Measurements from ENCODE around the gene ANKRD11.

The ANKRD11 gene

GRCh38 chr16:89335803-89336485 lies 154.4 kb downstream of the ANKRD11 start:
- no peak overlapping the region for H3K4me3 ChIP-seq (ENCODE audit: low read depth, low read length)
- H3K9me3 ChIP-seq (ENCODE audit: insufficient read depth, low read depth, low read length), result no peaks in the 10 kb centered on the region
- no peak overlapping the region for H2AFZ ChIP-seq (ENCODE audit: insufficient read depth, low read length, poor library complexity)
- H2BK120ac ChIP-seq (ENCODE audit: insufficient read depth, low read length, poor library complexity), result no peak overlapping the region
- H4K12ac ChIP-seq (ENCODE audit: low read depth, low read length), result no peak overlapping the region
- H3K4me1 ChIP-seq (ENCODE audit: control insufficient read depth in 1 of 2, insufficient read depth in 2 of 2, low read length in 2 of 2), result peaks cover 6 to 8% of the 10 kb centered on the region in 2 experiments
- no peak overlapping the region for H3K14ac ChIP-seq (ENCODE audit: low read length)
- no peaks in the 10 kb centered on the region for H3K27me3 ChIP-seq (ENCODE audit: insufficient read depth, low read length)
- no peak overlapping the region for H4K91ac ChIP-seq (ENCODE audit: low read depth, low read length)
- H3K23ac ChIP-seq (ENCODE audit: low read length), result no peak overlapping the region
- WGBS (ENCODE audit: extremely low coverage, insufficient coverage, insufficient read length), result no CpG with 5 or more reads among the region's 16 CpGs
- no peak overlapping the region for H3K9ac ChIP-seq (ENCODE audit: low read length)
- H4K8ac ChIP-seq (ENCODE audit: low read depth, low read length), result no peak overlapping the region
- H2BK12ac ChIP-seq (ENCODE audit: low read length), result no peak overlapping the region
- H3K27ac ChIP-seq (ENCODE audit: low read depth, low read length), result no peak overlapping the region
- H2BK5ac ChIP-seq (ENCODE audit: low read depth, low read length, poor library complexity), result no peak overlapping the region
- no peak overlapping the region for H3K18ac ChIP-seq (ENCODE audit: low read length)
- no peak overlapping the region for H3K4me2 ChIP-seq (ENCODE audit: low read length)
- no peaks in the 10 kb centered on the region for H3K79me1 ChIP-seq (ENCODE audit: low read length)
- no peak overlapping the region for H2AK5ac ChIP-seq (ENCODE audit: low read length)
- no peak for DNase-seq
- H3K36me3 ChIP-seq (ENCODE audit: control insufficient read depth in 1 of 2, insufficient read depth in 2 of 2, low read length in 2 of 2), result no peaks in the 10 kb centered on the region
- H3K4ac ChIP-seq (ENCODE audit: low read depth, low read length), result peak overlapping the region; percentile 42
- H3K79me2 ChIP-seq (ENCODE audit: control insufficient read depth, insufficient read depth, low read length, poor library complexity), result peaks cover 25% of the 10 kb centered on the region

- WGBS (ENCODE audit: extremely low coverage, insufficient coverage, insufficient read length), result no CpG with 5 or more reads among the region's 22 CpGs
- no peaks in the 10 kb centered on the region for H3K36me3 ChIP-seq (ENCODE audit: control insufficient read depth in 1 of 2, insufficient read depth in 2 of 2, low read length in 2 of 2)
- no peaks in the 10 kb centered on the region for H3K27me3 ChIP-seq (ENCODE audit: insufficient read depth, low read length)
- no peak overlapping the region for H4K91ac ChIP-seq (ENCODE audit: low read depth, low read length)
- H3K4me2 ChIP-seq (ENCODE audit: low read length), result no peak overlapping the region
- H4K12ac ChIP-seq (ENCODE audit: low read depth, low read length), result no peak overlapping the region
- no peak overlapping the region for H4K8ac ChIP-seq (ENCODE audit: low read depth, low read length)
- DNase-seq, result no peak
- no peak overlapping the region for H2BK12ac ChIP-seq (ENCODE audit: low read length)
- no peak overlapping the region for H2AFZ ChIP-seq (ENCODE audit: insufficient read depth, low read length, poor library complexity)
- H3K4me1 ChIP-seq (ENCODE audit: control insufficient read depth in 1 of 2, insufficient read depth in 2 of 2, low read length in 2 of 2), result peaks cover 6 to 10% of the 10 kb centered on the region in 2 experiments
- no peak overlapping the region for H2BK5ac ChIP-seq (ENCODE audit: low read depth, low read length, poor library complexity)
- H3K4me3 ChIP-seq (ENCODE audit: low read depth, low read length), result no peak overlapping the region
- H3K4ac ChIP-seq (ENCODE audit: low read depth, low read length), result peak overlapping the region; percentile 5
- H3K18ac ChIP-seq (ENCODE audit: low read length), result no peak overlapping the region
- no peaks in the 10 kb centered on the region for H3K79me1 ChIP-seq (ENCODE audit: low read length)
- peaks cover 25% of the 10 kb centered on the region for H3K79me2 ChIP-seq (ENCODE audit: control insufficient read depth, insufficient read depth, low read length, poor library complexity)
- H3K14ac ChIP-seq (ENCODE audit: low read length), result no peak overlapping the region
- H3K9ac ChIP-seq (ENCODE audit: low read length), result no peak overlapping the region
- H2AK5ac ChIP-seq (ENCODE audit: low read length), result no peak overlapping the region
- no peak overlapping the region for H3K27ac ChIP-seq (ENCODE audit: low read depth, low read length)
- no peak overlapping the region for H3K23ac ChIP-seq (ENCODE audit: low read length)
- H3K9me3 ChIP-seq (ENCODE audit: insufficient read depth, low read depth, low read length), result no peaks in the 10 kb centered on the region
- no peak overlapping the region for H2BK120ac ChIP-seq (ENCODE audit: insufficient read depth, low read length, poor library complexity)
Observed at GRCh38 chr16:89334988-89335802, 155.2 kb downstream of the ANKRD11 start.

GRCh38 chr16:89334461-89334860 lies 155.9 kb downstream of the ANKRD11 start:
- Histone ChIP-seq H3K79me1 (ENCODE audit: low read length) (no peaks in the 10 kb centered on the region), H3K4me2 (ENCODE audit: low read length) (no peak overlapping the region), H4K12ac (ENCODE audit: low read depth, low read length) (no peak overlapping the region), H2AK5ac (ENCODE audit: low read length) (no peak overlapping the region), H2BK120ac (ENCODE audit: insufficient read depth, low read length, poor library complexity) (no peak overlapping the region), H2BK12ac (ENCODE audit: low read length) (no peak overlapping the region), H2BK5ac (ENCODE audit: low read depth, low read length, poor library complexity) (no peak overlapping the region), H3K18ac (ENCODE audit: low read length) (peak overlapping the region; percentile 48), H2AFZ (ENCODE audit: insufficient read depth, low read length, poor library complexity) (peak overlapping the region; percentile 0), H4K91ac (ENCODE audit: low read depth, low read length) (no peak overlapping the region), H3K4me3 (ENCODE audit: low read depth, low read length) (no peak overlapping the region), H3K9ac (ENCODE audit: low read length) (no peak overlapping the region), H3K27me3 (ENCODE audit: insufficient read depth, low read length) (no peaks in the 10 kb centered on the region), H3K36me3 (ENCODE audit: control insufficient read depth in 1 of 2, insufficient read depth in 2 of 2, low read length in 2 of 2) (no peaks in the 10 kb centered on the region), H3K79me2 (ENCODE audit: control insufficient read depth, insufficient read depth, low read length, poor library complexity) (peaks cover 25% of the 10 kb centered on the region), H3K23ac (ENCODE audit: low read length) (no peak overlapping the region), H3K27ac (ENCODE audit: low read depth, low read length) (no peak overlapping the region), H4K8ac (ENCODE audit: low read depth, low read length) (no peak overlapping the region), H3K9me3 (ENCODE audit: insufficient read depth, low read depth, low read length) (no peaks in the 10 kb centered on the region), H3K14ac (ENCODE audit: low read length) (no peak overlapping the region), H3K4ac (ENCODE audit: low read depth, low read length) (peak overlapping the region; percentile 93), H3K4me1 (ENCODE audit: control insufficient read depth in 1 of 2, insufficient read depth in 2 of 2, low read length in 2 of 2) (peaks cover 9 to 12% of the 10 kb centered on the region in 2 experiments)
- no peak for DNase-seq
- no CpG with 5 or more reads among the region's 12 CpGs for WGBS (ENCODE audit: extremely low coverage, insufficient coverage, insufficient read length)

GRCh38 chr16:89334050-89334449 lies 156.3 kb downstream of the ANKRD11 start:
- H3K79me1 ChIP-seq (ENCODE audit: low read length), result no peaks in the 10 kb centered on the region
- no peak overlapping the region for H3K14ac ChIP-seq (ENCODE audit: low read length)
- no peak for DNase-seq
- peak overlapping the region; percentile 93 for H3K4ac ChIP-seq (ENCODE audit: low read depth, low read length)
- H3K4me3 ChIP-seq (ENCODE audit: low read depth, low read length), result no peak overlapping the region
- H3K79me2 ChIP-seq (ENCODE audit: control insufficient read depth, insufficient read depth, low read length, poor library complexity), result peaks cover 26% of the 10 kb centered on the region
- no peak overlapping the region for H2BK5ac ChIP-seq (ENCODE audit: low read depth, low read length, poor library complexity)
- no peak overlapping the region for H4K12ac ChIP-seq (ENCODE audit: low read depth, low read length)
- H3K4me2 ChIP-seq (ENCODE audit: low read length), result no peak overlapping the region
- H3K18ac ChIP-seq (ENCODE audit: low read length), result peak overlapping the region; percentile 48
- peaks cover 1% of the 10 kb centered on the region in 2 experiments for H3K36me3 ChIP-seq (ENCODE audit: control insufficient read depth in 1 of 2, insufficient read depth in 2 of 2, low read length in 2 of 2)
- no peak overlapping the region for H4K8ac ChIP-seq (ENCODE audit: low read depth, low read length)
- peaks cover 9 to 12% of the 10 kb centered on the region in 2 experiments for H3K4me1 ChIP-seq (ENCODE audit: control insufficient read depth in 1 of 2, insufficient read depth in 2 of 2, low read length in 2 of 2)
- H3K9ac ChIP-seq (ENCODE audit: low read length), result no peak overlapping the region
- peak overlapping the region; percentile 0 for H2AFZ ChIP-seq (ENCODE audit: insufficient read depth, low read length, poor library complexity)
- H3K9me3 ChIP-seq (ENCODE audit: insufficient read depth, low read depth, low read length), result no peaks in the 10 kb centered on the region
- H2BK12ac ChIP-seq (ENCODE audit: low read length), result no peak overlapping the region
- no peaks in the 10 kb centered on the region for H3K27me3 ChIP-seq (ENCODE audit: insufficient read depth, low read length)
- no peak overlapping the region for H2AK5ac ChIP-seq (ENCODE audit: low read length)
- WGBS (ENCODE audit: extremely low coverage, insufficient coverage, insufficient read length), result no CpG with 5 or more reads among the region's 2 CpGs
- no peak overlapping the region for H2BK120ac ChIP-seq (ENCODE audit: insufficient read depth, low read length, poor library complexity)
- no peak overlapping the region for H4K91ac ChIP-seq (ENCODE audit: low read depth, low read length)
- no peak overlapping the region for H3K23ac ChIP-seq (ENCODE audit: low read length)
- H3K27ac ChIP-seq (ENCODE audit: low read depth, low read length), result no peak overlapping the region

Measured in trophoblast cell (in vitro differentiated cells and primary cell).